WTC11 (cell line): Measurements from ENCODE around the gene ASIC1.

Source experiments
- ARID4B ChIP-seq: sonication (generic); formaldehyde crosslinking; IDR thresholded peaks from 2 replicates; pipeline ENCODE4 v1.8.0; 2023; ENCODE audit warnings: missing genetic modification reagents, mild to moderate bottlenecking, borderline replicate concordance
- CTCF ChIP-seq: fragments of 200-600 bp; IDR thresholded peaks from 2 replicates; pipeline ENCODE4 v1.8.0; 2022; ENCODE audit warnings: antibody characterized with exemption

- no peak for TF ChIP-seq CTCF
- TF ChIP-seq ARID4B (CRISPR knock-in tag) = no peak
These were observed 30.7 kb upstream of the ASIC1 start for GRCh38 chr12:50026691-50027090.
